ENCODE data around the gene BMP7. TPM values are rescaled to one million over a fixed set of nuclear protein-coding genes. Genes with fewer than 3 reads are reported as not detected.

The BMP7 gene
- total and polyA plus RNA-seq, 2 experiments from 2014 or later, result 15.9 to 22.8 TPM

DNA sequence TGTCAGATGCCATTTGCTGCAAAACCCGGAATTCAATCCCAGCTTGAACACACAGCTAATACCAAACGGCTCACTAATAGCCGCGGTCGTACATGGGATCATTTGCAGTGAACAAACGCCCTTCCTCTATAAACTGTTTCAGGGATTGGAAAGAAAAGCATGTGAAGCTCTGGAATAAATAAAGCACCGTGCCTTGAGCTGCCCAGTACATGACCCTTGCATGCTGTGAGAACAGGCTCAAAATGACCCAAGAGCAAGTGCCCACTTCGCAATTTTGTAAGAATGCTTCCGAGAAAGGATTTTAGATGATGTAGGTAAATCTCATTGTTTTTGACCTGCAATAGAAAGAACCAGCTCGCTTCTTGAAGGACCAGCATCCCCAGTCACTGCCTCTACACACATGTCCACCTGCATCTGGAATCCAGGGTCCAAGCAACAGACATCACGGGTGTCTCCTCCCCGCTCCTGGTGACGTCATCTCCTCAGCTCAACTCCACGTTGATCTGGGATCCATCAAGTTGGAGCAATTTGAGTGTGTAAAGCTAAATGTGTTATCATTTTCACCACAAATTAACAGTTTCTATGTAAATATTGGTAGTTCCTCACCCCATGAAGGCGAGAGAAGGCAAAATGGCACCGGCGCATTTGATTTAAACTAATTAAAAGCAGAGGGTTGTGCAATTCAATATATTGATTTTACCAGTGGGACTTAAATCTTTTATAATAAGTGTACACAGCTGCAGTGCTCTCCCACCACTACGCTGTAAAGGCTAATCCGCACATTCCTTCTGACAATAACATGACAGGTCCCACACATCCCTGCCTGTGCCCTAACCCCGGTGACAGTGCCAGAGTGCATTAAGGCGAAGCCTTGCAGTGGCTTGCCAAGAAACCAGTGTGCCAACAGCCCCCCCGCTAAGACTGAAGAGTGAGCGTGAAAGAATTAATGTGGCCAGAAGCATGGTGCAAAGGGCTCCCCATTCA lies 6.2 kb downstream of the BMP7 start (continued):
- TF ChIP-seq, protein P1, sequence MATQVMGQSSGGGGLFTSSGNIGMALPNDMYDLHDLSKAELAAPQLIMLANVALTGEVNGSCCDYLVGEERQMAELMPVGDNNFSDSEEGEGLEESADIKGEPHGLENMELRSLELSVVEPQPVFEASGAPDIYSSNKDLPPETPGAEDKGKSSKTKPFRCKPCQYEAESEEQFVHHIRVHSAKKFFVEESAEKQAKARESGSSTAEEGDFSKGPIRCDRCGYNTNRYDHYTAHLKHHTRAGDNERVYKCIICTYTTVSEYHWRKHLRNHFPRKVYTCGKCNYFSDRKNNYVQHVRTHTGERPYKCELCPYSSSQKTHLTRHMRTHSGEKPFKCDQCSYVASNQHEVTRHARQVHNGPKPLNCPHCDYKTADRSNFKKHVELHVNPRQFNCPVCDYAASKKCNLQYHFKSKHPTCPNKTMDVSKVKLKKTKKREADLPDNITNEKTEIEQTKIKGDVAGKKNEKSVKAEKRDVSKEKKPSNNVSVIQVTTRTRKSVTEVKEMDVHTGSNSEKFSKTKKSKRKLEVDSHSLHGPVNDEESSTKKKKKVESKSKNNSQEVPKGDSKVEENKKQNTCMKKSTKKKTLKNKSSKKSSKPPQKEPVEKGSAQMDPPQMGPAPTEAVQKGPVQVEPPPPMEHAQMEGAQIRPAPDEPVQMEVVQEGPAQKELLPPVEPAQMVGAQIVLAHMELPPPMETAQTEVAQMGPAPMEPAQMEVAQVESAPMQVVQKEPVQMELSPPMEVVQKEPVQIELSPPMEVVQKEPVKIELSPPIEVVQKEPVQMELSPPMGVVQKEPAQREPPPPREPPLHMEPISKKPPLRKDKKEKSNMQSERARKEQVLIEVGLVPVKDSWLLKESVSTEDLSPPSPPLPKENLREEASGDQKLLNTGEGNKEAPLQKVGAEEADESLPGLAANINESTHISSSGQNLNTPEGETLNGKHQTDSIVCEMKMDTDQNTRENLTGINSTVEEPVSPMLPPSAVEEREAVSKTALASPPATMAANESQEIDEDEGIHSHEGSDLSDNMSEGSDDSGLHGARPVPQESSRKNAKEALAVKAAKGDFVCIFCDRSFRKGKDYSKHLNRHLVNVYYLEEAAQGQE (IDR thresholded peaks at IDR 0.05; ENCODE audit: unreplicated experiment), result no peak
- TF ChIP-seq ZNF331 (CRISPR knock-in tag; IDR thresholded peaks at IDR 0.05; ENCODE audit: low read depth), result no peak
- no peak for TF ChIP-seq EZH2phosphoT487 (IDR thresholded peaks at IDR 0.05; ENCODE audit: unreplicated experiment)
- no peak for TF ChIP-seq NANOG (IDR thresholded peaks at IDR 0.05; ENCODE audit: borderline replicate concordance)

DNA sequence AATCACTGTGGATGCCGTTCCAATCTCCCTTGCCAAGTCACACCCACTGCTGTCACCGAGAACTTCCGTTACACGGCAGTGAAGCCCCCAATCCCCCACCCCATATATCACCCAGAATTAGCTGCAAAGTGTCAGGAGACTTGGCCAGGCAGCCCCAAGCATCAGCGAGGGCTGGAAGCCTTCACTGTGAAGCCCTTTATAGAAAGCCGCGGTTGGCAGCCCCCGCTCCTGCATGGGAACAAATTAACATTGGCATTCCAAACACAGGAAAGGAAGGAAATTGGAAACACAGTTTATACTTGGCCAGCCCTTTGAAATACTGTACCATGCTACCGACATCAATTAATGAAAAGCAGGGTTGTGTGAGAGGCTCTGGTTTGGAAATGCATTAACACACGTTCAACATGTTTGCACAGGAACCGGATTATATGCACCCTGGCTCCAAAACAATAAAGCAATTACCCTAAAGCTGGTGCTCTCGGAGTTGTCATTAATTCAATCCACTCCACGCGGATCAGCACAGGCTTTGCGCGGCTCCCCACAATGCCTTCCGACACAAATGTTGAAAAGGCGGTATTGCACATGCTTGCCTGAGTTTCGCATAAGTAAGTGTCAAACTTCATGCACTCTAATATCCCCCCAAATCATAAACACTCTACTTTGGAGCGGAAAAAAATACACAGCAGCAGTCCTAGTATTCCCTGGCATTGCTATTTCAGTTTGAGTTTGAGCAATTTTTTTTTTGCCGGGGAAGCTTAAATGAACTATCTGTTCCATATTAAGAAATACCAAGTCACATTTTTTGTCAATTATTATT lies 7.1 kb downstream of the BMP7 start:
- Histone ChIP-seq H3K79me2 (replicated peaks; ENCODE audit: insufficient read depth) (peaks cover 57% of the 10 kb centered on the region), H4K20me1 (replicated peaks; ENCODE audit: insufficient read depth) (0 out of 2 replicates have a peak, but pooled peaks cover 9% of the 10 kb centered on the region), H3K27me3 (ENCODE audit: insufficient read depth) (peaks cover 36% of the 10 kb centered on the region), H3K36me3 (ENCODE audit: insufficient read depth) (no peaks in the 10 kb centered on the region), H3K4me2 (peak overlapping the region; percentile 96), H3K27ac (ENCODE audit: low read depth) (no peak overlapping the region), H2AFZ (no peak overlapping the region), H3K4me1 (ENCODE audit: insufficient read depth) (peaks cover 79% of the 10 kb centered on the region), H3F3A (replicated peaks; ENCODE audit: low read depth) (peaks cover 8% of the 10 kb centered on the region; the same call in 1 of the 2 replicates), H3K9me2 (ENCODE audit: insufficient read depth) (no peaks in the 10 kb centered on the region), H3K4me3 (peak overlapping the region; percentile 24; the same call in 1 of the 2 replicates)
- Mint-ChIP-seq H3K36me3 (ENCODE audit: low read depth) (no peaks in the 10 kb centered on the region), H3K9me3 (no peaks in the 10 kb centered on the region; the same call in 2 of the 3 replicates), H3K4me3 (peak overlapping the region; percentile 13; the same call in 1 of the 3 replicates), H3K4me1 (peaks cover 79% of the 10 kb centered on the region), H3K27me3 (ENCODE audit: insufficient read depth, low read depth, poor library complexity) (peaks cover 67% of the 10 kb centered on the region), H3K27ac (no peak overlapping the region)
- peak; percentile 63 for DNase-seq (ENCODE audit: low spot score)
- TF ChIP-seq POLR2AphosphoS5 (IDR thresholded peaks at IDR 0.05; ENCODE audit: low read depth), result no peak
- TF ChIP-seq, protein P1 (IDR thresholded peaks at IDR 0.05; ENCODE audit: unreplicated experiment), result no peak
- TF ChIP-seq STAT1 (IDR thresholded peaks at IDR 0.05; ENCODE audit: unreplicated experiment), result no peak
- no peak for ATAC-seq

All from GM23338 (cell line).